ENCODE measurements around the gene VEPH1. TPM values are rescaled to one million over a fixed set of nuclear protein-coding genes. Genes with fewer than 3 reads are reported as not detected.

Gene VEPH1
- total RNA-seq, 2 donors from 2014 or later, result 0.42 to 0.56 TPM

DNA sequence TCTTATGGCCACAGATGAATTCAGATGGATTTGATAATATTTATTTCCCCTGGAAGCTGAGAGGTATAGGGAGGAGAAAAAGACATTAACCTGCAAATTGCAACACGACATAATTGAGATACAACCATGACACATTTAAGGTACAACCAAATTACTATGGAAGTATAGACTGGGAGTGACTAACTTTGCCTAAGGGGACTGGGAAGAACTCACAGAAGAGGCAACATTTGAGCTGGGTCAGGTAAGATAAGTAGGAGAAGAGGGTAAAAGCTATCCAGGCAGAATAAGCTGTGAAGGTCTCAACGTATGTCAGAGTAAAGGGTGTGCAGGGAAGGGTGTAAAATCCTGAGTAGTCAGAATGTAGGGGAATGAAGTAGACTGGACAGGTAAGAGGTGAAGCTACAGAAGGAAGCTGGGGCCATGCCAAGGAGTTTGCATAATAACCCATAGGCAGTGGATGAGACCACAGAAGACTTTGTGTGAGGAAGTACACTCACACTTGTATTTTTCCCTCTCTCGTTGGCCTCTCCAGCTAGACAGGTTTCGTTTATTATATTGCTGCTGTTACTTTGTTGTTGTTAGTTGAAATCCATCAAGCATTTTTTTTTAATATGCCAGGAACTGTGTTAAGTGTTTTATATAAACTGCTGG lies 94.6 kb downstream of the VEPH1 start:
- intact Hi-C loops (cut with DNase I), result no loop called here
- DNase-seq, result no peak
- ATAC-seq, result no peak

DNA sequence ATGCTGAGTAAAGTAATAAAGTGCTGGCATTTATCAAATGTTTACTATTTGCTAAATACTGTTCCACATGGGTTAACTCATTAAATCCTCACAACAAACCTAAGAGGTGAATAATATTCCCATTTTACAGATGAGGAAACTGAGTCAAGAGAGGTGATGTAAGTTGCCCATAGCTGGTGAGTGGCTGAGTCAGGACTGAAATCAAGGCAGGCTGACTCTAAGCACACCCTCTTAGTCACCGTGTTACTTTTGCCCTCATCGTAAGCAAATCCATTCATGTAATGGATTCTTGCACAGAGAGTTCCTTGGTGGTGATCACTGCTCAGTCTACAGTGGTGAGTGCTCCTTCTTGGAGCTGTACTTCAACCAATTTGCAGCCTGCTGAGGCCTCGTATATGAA lies 95.4 kb downstream of the VEPH1 start:
- ATAC-seq (no peak), DNase-seq (no peak)
- intact Hi-C loops (cut with DNase I), result no loop called here

DNA sequence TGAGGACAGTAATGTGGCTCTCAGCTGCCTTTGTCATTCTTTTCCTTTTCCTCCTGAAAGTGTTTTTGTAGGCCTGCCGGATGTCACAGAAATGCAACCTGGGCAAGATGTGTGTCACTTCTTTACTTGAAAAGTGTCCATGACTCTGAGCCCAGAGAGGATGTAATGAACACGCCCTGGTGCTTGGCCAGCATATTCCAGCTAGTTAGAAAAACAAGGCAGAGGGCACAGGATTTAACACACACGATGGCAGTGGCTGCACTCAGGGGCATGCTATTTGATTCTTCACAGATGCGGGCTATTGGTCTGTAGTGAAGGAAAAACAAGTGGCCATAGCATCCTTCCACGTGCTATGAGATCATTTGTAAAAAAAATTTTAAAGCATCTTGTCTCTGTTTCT lies 96.8 kb downstream of the VEPH1 start:
- intact Hi-C loops (cut with DNase I), result no loop called here
- DNase-seq (no peak), ATAC-seq (no peak)

DNA sequence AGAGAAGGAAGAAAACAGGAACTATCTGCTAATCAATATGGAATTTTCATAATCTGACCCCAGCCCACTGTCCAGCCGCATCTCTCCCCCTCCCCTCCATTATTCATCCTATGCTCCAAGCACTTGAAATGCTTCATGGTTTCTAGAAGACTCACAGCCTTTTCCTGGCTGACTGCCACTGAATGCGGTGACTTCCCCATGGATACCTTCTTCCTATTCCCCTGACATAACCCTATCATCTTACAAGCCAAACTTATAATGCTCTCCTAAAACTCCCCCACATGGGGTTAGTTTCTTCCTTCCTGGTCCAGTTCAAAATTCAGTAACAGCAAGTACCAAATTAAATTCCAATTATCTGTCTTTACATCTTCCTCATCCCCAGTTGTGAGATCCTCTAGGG lies 97.8 kb downstream of the VEPH1 start:
- intact Hi-C loops (cut with DNase I), result no loop called here
- no peak for DNase-seq
- no peak for ATAC-seq

DNA sequence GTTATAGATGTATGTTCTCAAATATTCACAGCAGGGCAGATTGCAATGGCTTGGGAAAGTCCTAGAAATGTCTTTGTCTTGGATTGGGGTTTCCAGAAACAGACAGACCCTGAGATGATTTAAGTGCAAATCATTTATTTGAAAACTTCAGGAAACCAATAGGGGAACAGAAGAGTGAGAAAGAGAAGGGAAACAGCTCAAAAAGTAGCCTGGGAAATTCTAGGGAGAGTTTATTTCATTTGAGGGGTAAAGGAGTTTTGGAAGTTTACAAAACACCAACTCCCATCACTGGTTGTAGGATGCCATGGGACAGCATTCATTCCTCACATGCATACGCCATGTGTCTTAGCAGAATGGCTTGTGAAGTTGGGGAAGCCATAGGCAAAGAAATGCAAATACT lies 98.8 kb downstream of the VEPH1 start:
- intact Hi-C loops (cut with DNase I), result no loop called here
- DNase-seq (no peak), ATAC-seq (no peak)

DNA sequence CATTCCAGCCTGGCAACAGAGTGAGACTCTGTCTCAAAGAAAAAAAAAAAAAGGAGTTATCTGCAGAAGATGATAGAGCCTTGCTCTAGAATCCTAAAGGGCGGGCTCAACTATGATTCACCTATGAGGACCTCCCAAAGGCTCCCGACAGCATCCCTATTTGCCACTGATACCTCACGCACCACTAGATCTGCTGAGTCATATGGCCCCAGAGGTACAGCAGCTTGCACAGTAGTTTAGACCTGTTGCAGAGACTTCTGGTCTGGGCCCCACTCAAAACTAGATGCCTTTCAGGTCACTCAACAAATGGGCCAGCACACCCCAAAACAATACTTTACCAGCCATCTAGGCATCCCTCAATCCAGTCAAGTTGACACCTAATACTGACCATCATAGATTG lies 104.6 kb downstream of the VEPH1 start:
- DNase-seq (no peak), ATAC-seq (no peak)
- intact Hi-C loops (cut with DNase I), result no loop called here

DNA sequence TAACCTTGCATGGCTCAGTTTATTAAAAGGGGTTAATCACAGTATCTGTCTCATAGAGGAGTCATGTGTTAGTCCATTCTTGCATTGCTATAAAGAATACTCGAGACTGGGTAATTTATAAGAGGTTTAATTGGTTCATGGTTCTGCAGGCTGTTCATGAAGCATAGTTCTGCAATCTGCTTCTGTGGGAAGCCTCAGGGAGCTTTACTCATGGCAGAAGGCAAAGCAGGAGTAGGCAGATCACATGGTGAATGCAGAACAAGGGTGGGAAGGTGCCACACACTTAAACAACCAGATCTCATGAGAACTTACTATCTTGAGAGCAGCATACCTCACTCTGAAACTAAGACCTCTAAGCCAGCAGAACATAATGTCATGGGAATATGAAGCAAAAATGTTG lies 108.8 kb downstream of the VEPH1 start:
- DNase-seq (no peak), ATAC-seq (no peak)
- intact Hi-C loops (cut with DNase I), result no loop called here

DNA sequence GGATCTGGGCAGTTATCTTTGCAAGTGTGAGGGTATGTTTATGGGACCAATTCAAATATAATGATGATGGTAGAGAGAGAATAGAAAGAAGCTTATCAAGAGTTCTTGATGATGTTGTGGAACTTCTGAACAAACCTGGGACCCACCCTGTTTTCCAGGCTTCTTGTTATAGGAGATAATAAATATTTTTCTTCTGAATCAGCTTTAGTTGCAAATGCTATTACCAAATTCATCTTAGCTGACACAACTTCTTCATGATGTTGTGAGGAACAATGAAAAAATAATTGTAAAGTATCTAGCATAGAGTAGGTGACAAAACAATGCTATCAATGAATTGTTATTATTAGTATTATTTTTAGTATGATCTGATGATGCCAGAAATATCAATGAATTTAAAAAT lies 110.1 kb downstream of the VEPH1 start:
- DNase-seq (no peak), ATAC-seq (no peak)
- intact Hi-C loops (cut with DNase I), result no loop called here

DNA sequence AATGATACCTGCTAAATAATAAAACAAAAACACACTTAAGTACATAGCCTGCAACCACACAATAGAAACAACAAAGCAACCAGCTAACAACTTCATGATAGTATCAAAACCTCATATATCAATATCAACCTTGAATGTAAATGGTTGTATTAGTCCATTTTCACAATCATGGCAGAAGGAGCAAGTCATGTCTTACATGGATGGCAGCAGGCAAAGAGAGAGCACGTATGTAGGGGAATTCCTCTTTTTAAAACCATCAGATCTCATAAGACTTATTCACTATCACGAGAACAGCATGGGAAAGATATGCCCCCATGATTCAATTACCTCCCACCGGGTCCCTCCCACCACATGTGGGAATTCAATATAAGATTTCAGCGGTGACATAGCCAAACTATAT lies 111.1 kb downstream of the VEPH1 start:
- intact Hi-C loops (cut with DNase I), result no loop called here
- DNase-seq (no peak), ATAC-seq (no peak)

DNA sequence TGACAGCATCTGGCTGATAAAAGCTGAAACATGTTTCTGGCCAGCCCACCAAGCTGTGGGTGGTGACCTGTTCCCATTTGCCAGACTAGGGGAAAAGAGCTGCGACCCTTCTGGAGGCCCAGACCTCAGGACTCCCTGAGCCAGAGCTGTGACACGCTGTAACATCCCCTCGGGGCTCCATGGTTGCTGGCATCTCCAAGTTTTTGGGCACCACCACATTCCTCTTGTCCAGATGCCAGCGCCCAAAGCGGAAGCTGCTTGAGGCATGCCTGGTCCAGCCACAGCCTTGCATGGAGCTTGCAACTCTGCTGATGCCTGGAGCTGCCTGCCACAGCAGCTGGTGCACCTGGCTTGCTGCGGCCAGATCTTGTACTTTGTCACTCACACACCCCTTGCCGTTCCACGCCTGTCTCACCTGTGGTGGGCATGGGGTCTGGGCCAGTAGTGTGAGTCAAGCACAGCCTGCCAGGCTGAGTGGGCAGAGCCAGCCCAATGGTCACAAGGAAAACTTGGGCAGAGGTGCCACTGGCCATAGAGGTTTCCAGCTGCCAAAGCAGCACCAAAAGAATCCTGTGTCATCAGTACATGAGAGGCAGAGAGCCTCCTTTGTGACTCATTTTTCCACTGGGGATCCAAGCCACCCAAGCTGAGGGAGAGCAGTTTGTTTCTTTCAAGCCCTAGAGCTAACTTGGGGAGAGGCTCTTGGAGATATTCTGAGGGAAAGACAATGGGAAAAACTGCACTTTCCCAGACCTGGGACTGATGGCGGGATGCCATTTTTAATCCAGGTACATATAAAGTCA lies 112.3 kb downstream of the VEPH1 start:
- ATAC-seq (no peak), DNase-seq (no peak)
- intact Hi-C loops (cut with DNase I), result no loop called here

DNA sequence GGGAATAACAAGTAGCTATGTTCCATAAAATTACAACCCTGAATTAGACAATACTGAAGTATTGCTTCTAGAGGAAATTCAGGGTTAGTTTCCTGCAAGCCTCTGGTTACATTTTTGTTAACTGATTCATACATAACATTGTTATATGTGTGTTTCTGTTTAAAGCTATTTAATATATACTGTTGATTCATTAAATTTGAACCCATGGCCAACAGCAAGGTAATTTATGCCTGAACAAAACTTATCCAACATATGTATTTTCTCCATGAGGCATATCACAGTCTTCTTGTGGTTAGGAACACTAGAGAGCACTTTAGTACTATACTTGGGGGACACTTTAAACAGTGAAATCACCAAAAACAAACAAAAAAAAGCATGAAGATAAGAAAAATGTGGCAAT lies 114.2 kb downstream of the VEPH1 start:
- DNase-seq, result no peak
- ATAC-seq, result no peak
- intact Hi-C loops (cut with DNase I), result no loop called here

DNA sequence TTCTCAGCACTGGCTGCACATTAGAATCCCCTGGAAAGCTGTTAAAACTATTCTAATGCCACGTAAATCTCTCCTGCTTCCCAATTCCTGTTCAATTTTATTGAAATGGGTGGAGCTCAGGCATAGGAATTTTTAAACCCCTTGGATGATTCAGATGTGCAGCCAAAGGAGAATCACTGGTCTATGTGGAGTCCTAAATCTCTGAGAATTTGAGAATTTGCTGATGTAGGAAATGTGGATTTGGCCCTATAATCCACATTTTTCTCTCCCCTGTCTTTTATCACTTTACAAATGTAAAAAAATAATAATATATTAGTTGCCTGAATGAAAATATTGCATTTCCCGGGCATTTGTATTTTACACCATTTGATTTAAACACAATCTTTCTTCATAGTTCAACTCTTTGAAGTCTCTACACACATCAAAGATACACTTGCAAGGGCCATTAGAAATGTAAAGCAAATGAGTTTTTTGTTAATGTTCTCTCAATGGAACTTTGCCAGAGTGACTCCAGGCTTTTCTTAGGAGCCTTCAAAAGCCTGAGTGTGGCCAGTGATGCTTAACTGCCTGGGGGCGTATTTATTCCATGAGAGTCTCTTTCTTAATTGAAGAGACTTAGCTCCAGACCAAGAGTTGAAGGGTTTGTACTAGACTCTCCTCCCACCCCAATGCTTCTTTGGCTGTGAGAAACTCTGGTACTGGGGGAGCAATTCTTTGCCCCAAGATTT lies 115.3 kb downstream of the VEPH1 start:
- DNase-seq (no peak), ATAC-seq (no peak)
- intact Hi-C loops (cut with DNase I), result no loop called here

DNA sequence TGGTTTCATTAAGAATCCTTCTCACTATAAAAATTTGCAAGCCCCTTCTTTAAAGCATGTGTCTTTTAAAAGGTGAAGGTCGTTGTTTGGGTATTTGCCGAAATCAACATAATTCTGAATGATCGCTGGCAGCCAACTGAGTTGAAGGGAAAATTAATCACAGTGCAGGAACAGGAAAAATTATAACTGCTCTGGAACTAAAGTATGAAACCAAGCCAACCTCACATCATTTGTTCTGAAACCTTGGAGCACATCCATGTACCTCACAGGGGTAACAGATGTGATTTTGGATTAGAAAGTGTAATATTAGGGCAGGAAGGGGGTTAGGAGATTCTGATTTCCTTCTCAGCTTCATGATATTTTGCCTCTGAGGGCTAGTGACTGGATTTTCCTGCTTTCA lies 118.7 kb downstream of the VEPH1 start:
- ATAC-seq (no peak), DNase-seq (no peak)
- intact Hi-C loops (cut with DNase I), result no loop called here

DNA sequence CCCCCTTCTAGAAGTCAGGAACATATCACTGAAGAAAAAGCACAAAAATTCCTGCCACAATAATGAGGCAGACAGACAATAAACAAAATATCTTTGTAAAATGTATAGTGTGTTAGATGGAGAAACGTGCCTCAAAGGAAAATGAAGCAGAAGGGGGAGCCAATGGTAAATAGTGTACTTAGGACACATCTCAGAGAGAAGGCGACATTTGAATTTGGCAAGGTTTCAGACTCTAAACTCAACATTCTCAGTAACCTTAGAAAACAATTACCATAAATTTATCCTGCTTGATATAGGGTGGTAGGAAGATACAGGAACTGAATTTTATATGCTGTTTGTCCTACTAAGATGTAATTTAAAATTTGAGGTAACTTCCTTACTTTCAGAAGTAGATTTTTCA lies 119.2 kb downstream of the VEPH1 start:
- intact Hi-C loops (cut with DNase I), result no loop called here
- DNase-seq (no peak), ATAC-seq (no peak)

DNA sequence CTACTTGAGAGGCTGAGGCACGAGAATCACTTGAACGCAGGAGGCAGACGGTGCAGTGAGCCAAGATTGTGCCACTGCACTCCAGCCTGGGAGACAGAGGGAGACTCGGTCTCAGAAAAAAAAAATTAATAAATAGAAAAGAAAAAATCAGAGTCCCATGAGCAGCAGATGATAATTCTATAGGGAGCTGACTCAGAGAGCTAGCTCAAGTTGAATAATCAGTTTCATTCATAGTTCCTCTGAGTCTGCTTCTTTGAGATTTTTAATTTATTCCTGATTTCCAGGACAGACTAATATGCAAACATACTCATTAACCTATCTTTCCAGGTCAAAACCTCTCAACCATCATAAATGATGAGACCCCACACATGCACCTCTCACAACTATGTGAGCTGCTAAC lies 121.6 kb downstream of the VEPH1 start:
- DNase-seq (no peak), ATAC-seq (no peak)
- intact Hi-C loops (cut with DNase I), result no loop called here

DNA sequence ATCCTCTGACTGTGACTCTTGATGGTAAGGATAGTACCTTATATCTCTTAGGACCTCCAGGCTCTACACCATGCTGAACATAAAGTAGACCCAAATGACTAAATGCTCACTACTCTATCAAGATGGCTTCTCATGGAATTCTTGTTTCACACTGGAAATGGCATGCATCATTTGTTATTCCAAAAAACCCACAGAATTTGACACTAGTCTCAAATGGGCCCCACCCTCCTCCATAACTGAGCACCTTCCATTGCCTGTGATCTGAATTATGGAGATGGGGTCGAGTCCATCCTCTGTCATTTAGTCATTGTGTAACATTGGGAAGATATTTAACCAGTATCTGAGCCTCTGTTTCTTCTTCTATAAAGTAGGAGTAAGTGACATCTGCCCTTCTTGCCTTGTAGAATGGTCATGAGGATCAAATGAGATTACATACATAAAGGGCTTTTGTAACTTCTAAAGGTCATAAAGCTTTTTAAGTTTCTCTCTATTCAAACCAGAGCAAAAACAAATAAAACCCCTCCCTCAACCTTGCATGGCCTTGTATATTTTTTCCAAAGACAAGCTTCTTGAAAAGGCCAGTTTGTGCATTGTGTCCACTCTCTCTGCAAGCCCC lies 123.6 kb downstream of the VEPH1 start:
- intact Hi-C loops (cut with DNase I), result no loop called here
- no peak for ATAC-seq
- DNase-seq, result no peak

DNA sequence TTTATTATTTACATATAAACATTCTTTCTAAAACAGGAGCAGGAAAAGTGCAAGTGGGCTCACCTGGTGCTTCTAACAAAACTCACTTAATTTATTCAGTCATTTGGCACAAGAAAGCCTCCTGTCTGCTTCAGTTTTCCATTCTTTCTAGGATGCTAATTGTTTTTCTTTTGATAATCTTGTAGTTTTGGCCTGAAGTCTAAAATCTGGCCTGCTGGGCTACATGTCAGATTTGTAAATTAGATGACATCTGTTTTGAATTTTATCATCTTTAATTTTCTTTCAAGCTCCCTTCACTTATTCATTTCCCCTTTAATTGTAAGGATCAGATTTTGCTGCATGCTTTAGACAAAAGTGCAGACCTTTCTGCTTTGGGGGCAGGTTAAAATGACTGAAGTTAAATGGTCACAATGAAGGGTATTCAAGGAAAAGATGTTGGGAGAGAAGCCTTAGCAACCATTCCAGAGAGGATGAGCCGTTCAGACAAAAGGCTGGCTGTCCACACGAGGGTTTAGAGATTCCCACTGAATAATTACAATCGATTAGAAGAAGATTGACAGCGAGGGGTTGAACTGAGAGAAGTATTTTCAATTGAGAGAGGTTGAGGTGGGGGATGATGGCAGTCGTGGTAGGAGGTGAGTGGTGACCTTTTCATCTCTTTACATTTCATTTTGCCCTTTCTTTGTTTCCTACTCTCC lies 126.5 kb downstream of the VEPH1 start:
- no peak for DNase-seq
- intact Hi-C loops (cut with DNase I), result no loop called here
- ATAC-seq, result no peak

DNA sequence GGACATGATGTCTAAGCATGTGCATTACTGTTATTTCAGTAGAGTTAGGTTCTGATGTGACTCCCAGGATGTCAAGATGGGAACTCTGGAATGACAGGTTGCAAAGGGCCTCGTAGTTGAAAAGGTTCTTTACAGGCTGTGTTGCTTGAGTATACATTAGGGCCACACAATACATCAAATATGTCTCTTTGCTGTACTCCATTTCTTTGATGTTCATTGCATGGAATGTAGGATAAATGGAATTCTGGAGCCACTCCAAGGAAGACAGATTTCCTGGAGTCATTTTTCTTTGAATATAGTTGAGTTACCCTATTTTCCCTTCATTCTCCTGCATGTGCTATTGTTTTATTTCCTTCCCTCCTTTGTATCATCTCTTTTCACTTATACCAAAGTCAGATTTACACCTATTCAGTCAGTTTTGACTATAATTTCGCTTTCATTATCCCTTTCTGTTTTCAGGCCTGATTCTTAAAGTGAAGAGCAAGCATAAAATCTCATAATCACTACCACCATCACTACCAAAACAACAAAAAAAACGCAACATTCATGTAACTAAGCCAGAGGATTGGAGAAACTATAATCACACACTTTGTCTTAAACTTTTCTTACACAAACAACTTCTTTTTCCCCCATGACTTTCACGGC lies 127.8 kb downstream of the VEPH1 start:
- ATAC-seq, result no peak
- intact Hi-C loops (cut with DNase I), result no loop called here
- DNase-seq, result no peak

DNA sequence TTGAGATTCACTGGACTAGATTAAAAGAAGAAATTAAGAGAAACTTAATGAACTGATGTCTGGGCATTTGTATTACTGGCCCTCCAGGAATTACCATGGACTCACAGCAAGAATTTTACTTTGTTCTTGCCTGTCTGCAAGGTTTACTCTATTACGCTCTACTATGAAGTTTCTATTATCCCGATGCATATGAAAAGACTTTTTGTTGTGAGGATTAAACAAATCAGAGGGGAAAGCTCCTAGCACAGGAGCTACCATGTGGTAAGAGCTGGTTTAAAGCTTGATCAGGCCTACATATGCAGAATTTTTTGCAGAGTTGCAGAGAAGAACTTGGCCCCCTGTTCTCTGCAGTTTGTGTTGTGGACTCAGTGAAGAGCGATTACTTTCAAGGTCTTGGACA lies 128.3 kb downstream of the VEPH1 start:
- DNase-seq (no peak), ATAC-seq (no peak)
- intact Hi-C loops (cut with DNase I), result no loop called here
